ENCODE measurements around the gene ZNF474.

DNA sequence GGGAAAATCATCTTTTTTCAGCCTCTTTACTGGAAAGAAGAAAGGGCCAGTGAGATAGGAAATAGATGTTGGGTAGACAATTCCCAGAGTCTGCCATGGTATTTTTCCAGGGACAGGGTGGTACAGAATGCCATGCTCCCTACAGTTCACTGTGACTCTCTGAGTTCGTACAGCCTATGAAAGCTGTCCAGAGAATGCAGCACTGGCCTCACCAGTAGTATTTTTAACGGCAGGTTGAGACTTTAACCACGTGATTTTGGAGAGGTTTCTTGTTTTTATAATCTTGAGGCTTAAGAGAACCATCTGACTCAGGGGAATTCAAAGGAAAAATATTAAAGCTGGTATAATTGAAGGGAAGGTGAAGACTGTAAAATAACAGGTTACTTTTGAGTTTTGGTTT is 10.1 kb upstream of the ZNF474 start:
- TF ChIP-seq, protein P1, sequence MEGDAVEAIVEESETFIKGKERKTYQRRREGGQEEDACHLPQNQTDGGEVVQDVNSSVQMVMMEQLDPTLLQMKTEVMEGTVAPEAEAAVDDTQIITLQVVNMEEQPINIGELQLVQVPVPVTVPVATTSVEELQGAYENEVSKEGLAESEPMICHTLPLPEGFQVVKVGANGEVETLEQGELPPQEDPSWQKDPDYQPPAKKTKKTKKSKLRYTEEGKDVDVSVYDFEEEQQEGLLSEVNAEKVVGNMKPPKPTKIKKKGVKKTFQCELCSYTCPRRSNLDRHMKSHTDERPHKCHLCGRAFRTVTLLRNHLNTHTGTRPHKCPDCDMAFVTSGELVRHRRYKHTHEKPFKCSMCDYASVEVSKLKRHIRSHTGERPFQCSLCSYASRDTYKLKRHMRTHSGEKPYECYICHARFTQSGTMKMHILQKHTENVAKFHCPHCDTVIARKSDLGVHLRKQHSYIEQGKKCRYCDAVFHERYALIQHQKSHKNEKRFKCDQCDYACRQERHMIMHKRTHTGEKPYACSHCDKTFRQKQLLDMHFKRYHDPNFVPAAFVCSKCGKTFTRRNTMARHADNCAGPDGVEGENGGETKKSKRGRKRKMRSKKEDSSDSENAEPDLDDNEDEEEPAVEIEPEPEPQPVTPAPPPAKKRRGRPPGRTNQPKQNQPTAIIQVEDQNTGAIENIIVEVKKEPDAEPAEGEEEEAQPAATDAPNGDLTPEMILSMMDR (IDR thresholded peaks at IDR 0.05): no peak
- TF ChIP-seq EP300 (IDR thresholded peaks at IDR 0.05) (no peak), POLR2A (IDR thresholded peaks at IDR 0.05) (no peak)
